Ovary (tissue), 9 donors: ENCODE measurements around the gene SOX15. TPM values are rescaled to one million over a fixed set of nuclear protein-coding genes. Genes with fewer than 3 reads are reported as not detected.

Experiments used
- DNase-seq, 5 donors: peaks; one replicate each; pipeline ENCODE4 v3.0.0-alpha.2; 2019 to 2020
- H3K27ac ChIP-seq, 2 donors: fragments of 200-600 bp; one replicate each; pipeline versions ENCODE4 v1.5.1 to v1.8.0; 2019 to 2022
- H3K27me3 ChIP-seq: fragments of 200-600 bp; one replicate; pipeline ENCODE4 v1.8.0; 2022
- H3K36me3 ChIP-seq: fragments of 200-600 bp; sonication (generic); one replicate; pipeline ENCODE4 v1.5.1; 2019
- H3K4me1 ChIP-seq: one replicate; pipeline ENCODE4 v1.8.1; 2013; ENCODE audit warnings: mild to moderate bottlenecking, moderate library complexity; ENCODE audit not compliant: insufficient read depth
- H3K4me3 ChIP-seq: fragments of 200-600 bp; sonication (generic); one replicate; pipeline ENCODE4 v1.5.1; 2017
- H3K9me3 ChIP-seq, 2 donors: fragments of 200-600 bp in 1 of 2; sonication (generic) in 1 of 2; one replicate each; pipeline versions ENCODE4 v1.5.1 to v1.8.1; 2013 to 2019; ENCODE audit warnings: mild to moderate bottlenecking in 1 of 2, moderate library complexity in 1 of 2
- EP300 ChIP-seq: sonication (generic); formaldehyde crosslinking; IDR thresholded peaks from one replicate; pipeline ENCODE4 v1.6.1; 2017; ENCODE audit warnings: antibody characterized with exemption
- POLR2A ChIP-seq: fragments of 450-650 bp; IDR thresholded peaks from one replicate; pipeline ENCODE4 v1.6.1; 2017; ENCODE audit warnings: antibody characterized with exemption, mild to moderate bottlenecking, moderate library complexity
- WGBS, 3 donors: extraction: QIAGEN DNeasy Blood & Tissue Kit in 1 of 3; methylation state at CpG; one replicate each; pipeline versions ENCODE4 v1.1.5 to v1.1.7; 2013 to 2017; 5-methylcytosine and 5-hydroxymethylcytosine counted together
- intact Hi-C, 4 donors: fragments of 100-400 bp; cut with DNase I; formaldehyde crosslinking; loops; one replicate each; pipeline versions ENCODE4 v1.11.0 to v1.15.1; 2022 to 2023
- polyA plus RNA-seq, 2 donors: library from polyadenylated mRNA; stranded (reverse); fragments of 200-250 nt in 1 of 2; fragments of 350-450 nt in 1 of 2; fragmentation: Illumina TruSeq in 1 of 2; extraction: RNeasy Lipid Tissue Mini Kit (QIAGEN cat#74804) in 1 of 2; gene quantifications; one replicate each; pipeline ENCODE4 v1.2.3, GENCODE V29; 2013 to 2014
- total RNA-seq, 7 donors: library from RNA; depleted of rRNA in 2 of 7; stranded (reverse); fragments of >200 nt in 2 of 7; fragmentation: NEBNext Ultra II Directional in 3 of 7; extraction: Animal tissue kit (Norgen Biotek cat#: 25700) in 3 of 7; gene quantifications; one replicate each; pipeline versions ENCODE4 v1.1.0 to v1.2.4, GENCODE V29; 2016 to 2023
- TF ChIP-seq, protein P1 (sequence below), 3 donors: fragments of 450-650 bp in 2 of 3; fragments of 200-600 bp in 1 of 3; IDR thresholded peaks; one replicate each; pipeline versions ENCODE4 v1.5.1 to v1.8.0; 2016 to 2022; ENCODE audit warnings: antibody characterized with exemption in 3 of 3, mild to moderate bottlenecking in 1 of 3
- donor health status: DM: no; HTN: no; CAD: no; lungs with moderate emphysema.
- donor health status: DM: no; HTN: no; CAD: no.
- donor health status: Bipolar disorder and iron deficiency.
- donor health status: DM: yes; HTN: yes; CAD: no.
- donor health status: DM: no; HTN: no; CAD: no.
- donor health status: DM: yes; HTN: yes; CAD: no.

Gene SOX15
- total and polyA plus RNA-seq, 9 donors = 2.7 to 17.3 (median 9.6) TPM

- Histone ChIP-seq H3K4me1 (peaks cover 23% of the 10 kb centered on the region), H3K27me3 (no peaks in the 10 kb centered on the region), H3K27ac (peak overlapping the region; percentile 92 to 99), H3K36me3 (no peaks in the 10 kb centered on the region), H3K9me3 (no peaks in the 10 kb centered on the region), H3K4me3 (no peak overlapping the region)
- TF ChIP-seq POLR2A = no peak
- TF ChIP-seq EP300 = no peak
- TF ChIP-seq, protein P1, sequence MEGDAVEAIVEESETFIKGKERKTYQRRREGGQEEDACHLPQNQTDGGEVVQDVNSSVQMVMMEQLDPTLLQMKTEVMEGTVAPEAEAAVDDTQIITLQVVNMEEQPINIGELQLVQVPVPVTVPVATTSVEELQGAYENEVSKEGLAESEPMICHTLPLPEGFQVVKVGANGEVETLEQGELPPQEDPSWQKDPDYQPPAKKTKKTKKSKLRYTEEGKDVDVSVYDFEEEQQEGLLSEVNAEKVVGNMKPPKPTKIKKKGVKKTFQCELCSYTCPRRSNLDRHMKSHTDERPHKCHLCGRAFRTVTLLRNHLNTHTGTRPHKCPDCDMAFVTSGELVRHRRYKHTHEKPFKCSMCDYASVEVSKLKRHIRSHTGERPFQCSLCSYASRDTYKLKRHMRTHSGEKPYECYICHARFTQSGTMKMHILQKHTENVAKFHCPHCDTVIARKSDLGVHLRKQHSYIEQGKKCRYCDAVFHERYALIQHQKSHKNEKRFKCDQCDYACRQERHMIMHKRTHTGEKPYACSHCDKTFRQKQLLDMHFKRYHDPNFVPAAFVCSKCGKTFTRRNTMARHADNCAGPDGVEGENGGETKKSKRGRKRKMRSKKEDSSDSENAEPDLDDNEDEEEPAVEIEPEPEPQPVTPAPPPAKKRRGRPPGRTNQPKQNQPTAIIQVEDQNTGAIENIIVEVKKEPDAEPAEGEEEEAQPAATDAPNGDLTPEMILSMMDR (IDR thresholded peaks at IDR 0.05) = no peak
- 30 to 36% (median 35%) methylated on average over 18 to 19 of the region's 19 CpGs for WGBS, 3 donors
- DNase-seq = peak; percentile 60 to 75 (median 67)
- intact Hi-C loops = loop anchor here in 1 of 4 donors (5.0 to 10.0 kb wide), 2 partner anchors 45 to 202 kb away; partner anchors contain the start of genes KCTD11 and TMEM95
Measured at GRCh38 chr17:7557147-7557764, 32.6 kb downstream of the SOX15 start.

DNA sequence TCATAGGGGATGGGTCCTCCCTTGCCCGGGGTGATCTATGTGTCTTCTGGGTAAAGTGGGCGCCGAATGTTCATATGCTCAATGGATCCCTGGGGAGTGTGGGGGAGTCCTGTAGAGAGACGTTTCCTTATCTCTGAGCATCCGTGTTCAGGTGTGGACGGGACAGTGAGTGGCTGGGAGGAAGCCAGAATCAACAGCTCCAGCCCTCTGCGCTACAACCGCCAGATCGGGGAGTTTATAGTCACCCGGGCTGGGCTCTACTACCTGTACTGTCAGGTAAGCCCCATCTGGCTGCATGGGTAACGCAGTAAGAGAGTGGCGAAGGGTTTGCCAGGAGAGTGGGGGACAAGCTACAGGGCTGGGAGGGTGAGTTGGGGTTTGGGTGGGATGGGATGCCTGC lies 33.3 kb downstream of the SOX15 start:
- TF ChIP-seq, protein P1 (IDR thresholded peaks at IDR 0.05) = no peak
- TF ChIP-seq EP300 = no peak
- no peak for TF ChIP-seq POLR2A

GRCh38 chr17:7555320-7555948 lies 34.5 kb downstream of the SOX15 start:
- intact Hi-C loops = loop anchor here in 1 of 4 donors (5.0 to 10.0 kb wide), 2 partner anchors 43 to 201 kb away; partner anchors contain the start of genes KCTD11 and TMEM95
- no peaks in the 10 kb centered on the region for H3K27me3 ChIP-seq
- TF ChIP-seq, protein P1 (IDR thresholded peaks at IDR 0.05) = no peak
- TF ChIP-seq EP300 = no peak
- no peak for TF ChIP-seq POLR2A
- DNase-seq = no peak
- peak overlapping the region in 1 of 2 donors; percentile 19 for H3K27ac ChIP-seq
- H3K36me3 ChIP-seq = no peaks in the 10 kb centered on the region
- peaks cover 23% of the 10 kb centered on the region for H3K4me1 ChIP-seq
- H3K9me3 ChIP-seq = no peaks in the 10 kb centered on the region
- no peak overlapping the region for H3K4me3 ChIP-seq
- WGBS, 3 donors = 61 to 72% (median 67%) methylated on average over 10 of the region's 10 CpGs

More for the DNA sequence above, 33.3 kb downstream of the SOX15 start:
- no peak for DNase-seq
- H3K9me3 ChIP-seq = no peaks in the 10 kb centered on the region
- H3K4me3 ChIP-seq = no peak overlapping the region
- peaks cover 23% of the 10 kb centered on the region for H3K4me1 ChIP-seq
- no peaks in the 10 kb centered on the region for H3K36me3 ChIP-seq
- H3K27ac ChIP-seq = peak overlapping the region; percentile 92 to 99
- intact Hi-C loops = loop anchor here in 1 of 4 donors (5.0 to 10.0 kb wide), 2 partner anchors 44 to 202 kb away; partner anchors contain the start of genes KCTD11 and TMEM95
- WGBS, 3 donors = 80 to 81% (median 81%) methylated on average over 12 of the region's 12 CpGs
- no peaks in the 10 kb centered on the region for H3K27me3 ChIP-seq

DNA sequence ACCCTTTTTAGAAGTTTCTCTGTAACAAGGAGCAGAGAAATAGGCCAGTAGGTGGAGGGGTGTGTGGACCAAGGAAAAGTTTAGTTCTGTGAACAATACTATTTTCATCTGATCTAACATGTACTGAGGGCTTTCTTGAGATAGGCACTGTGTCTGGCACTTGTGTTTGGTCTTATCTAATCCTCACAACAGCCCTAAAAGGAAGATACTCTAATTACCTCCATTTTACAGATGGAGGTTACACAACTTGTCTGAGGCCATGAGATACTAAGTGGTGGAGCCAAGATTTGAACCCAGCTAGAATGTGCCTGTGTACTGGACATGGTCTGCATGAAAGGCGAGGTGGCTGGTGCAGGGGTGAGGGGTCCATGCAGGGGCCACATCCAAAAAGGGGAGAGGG lies 36.5 kb downstream of the SOX15 start:
- Histone ChIP-seq H3K4me3 (no peak overlapping the region), H3K4me1 (peaks cover 12% of the 10 kb centered on the region), H3K9me3 (no peaks in the 10 kb centered on the region), H3K27me3 (no peaks in the 10 kb centered on the region), H3K27ac (no peak overlapping the region), H3K36me3 (no peaks in the 10 kb centered on the region)
- DNase-seq = no peak
- WGBS, 3 donors = 88 to 98% (median 94%) methylated on average over 1 of the region's 1 CpG
- intact Hi-C loops = loop anchor here in 1 of 4 donors (10.0 kb wide), 1 partner anchor 199 kb away; the partner anchor contains the start of genes KCTD11 and TMEM95
- TF ChIP-seq EP300 = no peak
- no peak for TF ChIP-seq POLR2A
- TF ChIP-seq, protein P1 (IDR thresholded peaks at IDR 0.05) = no peak
